Nephron progenitor cell (in vitro differentiated cells): ENCODE results near the gene SNW1.
"Not testable (repeated sequence)": the region's sequence is repeated elsewhere in the genome, so short reads cannot be mapped to it uniquely, and the experiment has no call there.

Experiments
- DNase-seq: peaks from one replicate; pipeline ENCODE4 v3.0.0; 2021
- H3K27ac Mint-ChIP-seq: 2 replicates; pipeline ENCODE4 v1.8.0; 2021; ENCODE audit warnings: mild to moderate bottlenecking, moderate library complexity, mixed read lengths
- H3K27me3 Mint-ChIP-seq: 2 replicates; pipeline ENCODE4 v1.8.0; 2021; ENCODE audit warnings: mild to moderate bottlenecking, low read depth, mixed read lengths; ENCODE audit not compliant: poor library complexity
- H3K36me3 Mint-ChIP-seq: 2 replicates; pipeline ENCODE4 v1.8.0; 2021; ENCODE audit warnings: low read depth, mixed read lengths
- H3K4me1 Mint-ChIP-seq: 2 replicates; pipeline ENCODE4 v1.8.0; 2021; ENCODE audit warnings: mixed read lengths
- H3K4me3 Mint-ChIP-seq: 2 replicates; pipeline ENCODE4 v1.8.0; 2021; ENCODE audit warnings: mild to moderate bottlenecking, moderate library complexity, mixed read lengths
- H3K9me3 Mint-ChIP-seq: 2 replicates; pipeline ENCODE4 v1.8.0; 2021; ENCODE audit warnings: mild to moderate bottlenecking, moderate library complexity, mixed read lengths
- CTCF ChIP-seq: fragments of 200-600 bp; sonication (generic); IDR thresholded peaks from 2 replicates; pipeline ENCODE4 v1.5.0; 2021; ENCODE audit warnings: antibody characterized with exemption

The SNW1 gene

GRCh38 chr14:77786148-77786547, 25.2 kb upstream of the SNW1 start:
- Mint-ChIP-seq H3K9me3 (no peaks in the 10 kb centered on the region), H3K4me1 (peaks cover 6% of the 10 kb centered on the region), H3K36me3 (no peaks in the 10 kb centered on the region), H3K4me3 (no peak overlapping the region), H3K27me3 (peaks cover 6% of the 10 kb centered on the region), H3K27ac (no peak overlapping the region)
- DNase-seq = no peak
- no peak for TF ChIP-seq CTCF

GRCh38 chr14:77782202-77782601, 21.2 kb upstream of the SNW1 start:
- no peak for DNase-seq
- H3K9me3 Mint-ChIP-seq = no peaks in the 10 kb centered on the region
- no peaks in the 10 kb centered on the region for H3K36me3 Mint-ChIP-seq
- H3K27ac Mint-ChIP-seq = no peak overlapping the region
- no peak overlapping the region for H3K4me3 Mint-ChIP-seq
- H3K4me1 Mint-ChIP-seq = peaks cover 6% of the 10 kb centered on the region
- H3K27me3 Mint-ChIP-seq = peaks cover 3% of the 10 kb centered on the region
- TF ChIP-seq CTCF = no peak

GRCh38 chr14:77773966-77774365, 13.0 kb upstream of the SNW1 start:
- H3K27ac Mint-ChIP-seq, H3K4me1 Mint-ChIP-seq, DNase-seq, H3K9me3 Mint-ChIP-seq, H3K36me3 Mint-ChIP-seq, H3K4me3 Mint-ChIP-seq: not testable (repeated sequence)
- H3K27me3 Mint-ChIP-seq = peaks cover 23% of the 10 kb centered on the region

- H3K27ac Mint-ChIP-seq, H3K4me3 Mint-ChIP-seq, H3K4me1 Mint-ChIP-seq, H3K36me3 Mint-ChIP-seq, DNase-seq, H3K9me3 Mint-ChIP-seq: not testable (repeated sequence)
- H3K27me3 Mint-ChIP-seq = peaks cover 12% of the 10 kb centered on the region
Measured at GRCh38 chr14:77768442-77769069, 7.6 kb upstream of the SNW1 start.

GRCh38 chr14:77763978-77764377, 3.0 kb upstream of the SNW1 start:
- H3K36me3 Mint-ChIP-seq = peaks cover under 1% of the 10 kb centered on the region
- DNase-seq = no peak
- H3K9me3 Mint-ChIP-seq = no peaks in the 10 kb centered on the region
- peaks cover 34% of the 10 kb centered on the region for H3K4me1 Mint-ChIP-seq
- no peaks in the 10 kb centered on the region for H3K27me3 Mint-ChIP-seq
- no peak overlapping the region for H3K27ac Mint-ChIP-seq
- no peak for TF ChIP-seq CTCF
- no peak overlapping the region for H3K4me3 Mint-ChIP-seq

- H3K27me3 Mint-ChIP-seq = no peaks in the 10 kb centered on the region
- peaks cover 41% of the 10 kb centered on the region for H3K4me1 Mint-ChIP-seq
- peaks cover 7% of the 10 kb centered on the region for H3K36me3 Mint-ChIP-seq
- TF ChIP-seq CTCF = no peak
- no peak overlapping the region for H3K4me3 Mint-ChIP-seq
- no peaks in the 10 kb centered on the region for H3K9me3 Mint-ChIP-seq
- H3K27ac Mint-ChIP-seq = peak overlapping the region; percentile 49
- DNase-seq = no peak
Measured at GRCh38 chr14:77763316-77763715, 2.4 kb upstream of the SNW1 start.

GRCh38 chr14:77761205-77761931, 412 bp upstream of the SNW1 start:
- DNase-seq = peak; percentile 11
- no peaks in the 10 kb centered on the region for H3K27me3 Mint-ChIP-seq
- peaks cover 25% of the 10 kb centered on the region for H3K36me3 Mint-ChIP-seq
- no peak for TF ChIP-seq CTCF
- peaks cover 41% of the 10 kb centered on the region for H3K4me1 Mint-ChIP-seq
- H3K27ac Mint-ChIP-seq = peak overlapping the region; percentile 99
- H3K4me3 Mint-ChIP-seq = peak overlapping the region; percentile 96
- no peaks in the 10 kb centered on the region for H3K9me3 Mint-ChIP-seq
